MCF 10A (cell line): Measurements from ENCODE around the gene ADD3. TPM values are rescaled to one million over a fixed set of nuclear protein-coding genes. Genes with fewer than 3 reads are reported as not detected.

Experiments used
- BruUV-seq: library from RNA; stranded (reverse); fragments of 400-500 nt; replicated peaks from 2 replicates; lab custom pipeline; 2021; lab: Mats Ljungman, UMichigan
- CTCF ChIA-PET: fragments of 300-600 bp; sonication (Branson Sonifier 250); formaldehyde crosslinking; extraction: SDS; loops from one replicate; lab custom pipeline; 2021; ENCODE audit warnings: antibody characterized with exemption, inconsistent platforms; lab: Yijun Ruan, JAX
- POLR2A ChIA-PET: fragments of 300-600, 350-650 bp; sonication (Branson Sonifier 250); formaldehyde crosslinking; extraction: SDS; loops from one replicate; lab custom pipeline; 2020; ENCODE audit warnings: antibody characterized with exemption, inconsistent platforms; lab: Yijun Ruan, JAX
- DNase-seq: peaks from one replicate; pipeline ENCODE4 v3.0.0-alpha.2; 2018; ENCODE audit not compliant: unreplicated experiment
- H3K27ac Mint-ChIP-seq: one replicate; pipeline ENCODE4 v1.8.0; 2022; ENCODE audit warnings: mild to moderate bottlenecking, low read depth, mixed read lengths; ENCODE audit not compliant: unreplicated experiment
- H3K27me3 Mint-ChIP-seq: one replicate; pipeline ENCODE4 v1.8.0; 2022; ENCODE audit warnings: mixed read lengths; ENCODE audit not compliant: insufficient read depth, unreplicated experiment
- H3K36me3 Mint-ChIP-seq: one replicate; pipeline ENCODE4 v1.8.0; 2022; ENCODE audit warnings: mild to moderate bottlenecking, moderate library complexity, mixed read lengths; ENCODE audit not compliant: insufficient read depth, unreplicated experiment
- H3K4me1 Mint-ChIP-seq: one replicate; pipeline ENCODE4 v1.8.0; 2022; ENCODE audit warnings: mixed read lengths; ENCODE audit not compliant: insufficient read depth, unreplicated experiment
- H3K4me3 Mint-ChIP-seq: one replicate; pipeline ENCODE4 v1.8.0; 2022; ENCODE audit warnings: mild to moderate bottlenecking, moderate library complexity, mixed read lengths; ENCODE audit not compliant: unreplicated experiment
- H3K9me3 Mint-ChIP-seq: one replicate; pipeline ENCODE4 v1.8.0; 2022; ENCODE audit warnings: mixed read lengths; ENCODE audit not compliant: unreplicated experiment
- intact Hi-C: fragments of 100-400 bp; cut with micrococcal nuclease; formaldehyde crosslinking; loops from 2 replicates; pipeline ENCODE4 v1.14.1; 2022
- total RNA-seq: library from RNA; stranded (reverse); gene quantifications from 2 replicates; pipeline ENCODE4 v1.2.3, GENCODE V29; 2022
- TF ChIP-seq, protein P1 (sequence below): fragments of 200-600 bp; IDR thresholded peaks from one replicate; pipeline ENCODE4 v1.8.0; 2022; ENCODE audit warnings: antibody characterized with exemption, mild to moderate bottlenecking; ENCODE audit not compliant: unreplicated experiment

ADD3 gene
- total RNA-seq, 1 experiment from 2014 or later = 14.5 TPM

DNA sequence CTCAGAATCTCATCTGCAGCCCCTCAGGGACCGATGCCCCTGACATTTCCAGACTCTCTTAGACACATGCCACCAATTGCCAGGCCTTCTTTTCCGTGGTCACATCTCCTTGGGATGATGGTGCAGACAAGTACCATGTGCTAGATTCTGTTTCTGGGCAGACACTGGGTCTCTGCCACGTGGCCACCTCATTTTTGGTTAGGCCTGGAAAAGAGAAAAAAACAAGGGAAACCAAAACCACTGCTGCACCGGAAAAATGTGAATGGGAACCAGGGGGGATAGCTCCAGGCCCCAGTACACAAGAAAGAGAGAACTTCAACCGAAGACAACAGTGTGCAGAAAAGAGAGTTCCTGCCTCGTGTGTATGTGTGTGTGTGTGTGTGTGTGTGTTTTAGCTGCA, 176.6 kb downstream of the ADD3 start:
- peaks cover 7% of the 10 kb centered on the region for H3K4me1 Mint-ChIP-seq
- no peaks in the 10 kb centered on the region for H3K27me3 Mint-ChIP-seq
- no TSS peak for BruUV-seq
- peaks cover 6% of the 10 kb centered on the region for H3K36me3 Mint-ChIP-seq
- H3K4me3 Mint-ChIP-seq = no peak overlapping the region
- H3K27ac Mint-ChIP-seq = no peak overlapping the region
- TF ChIP-seq, protein P1, sequence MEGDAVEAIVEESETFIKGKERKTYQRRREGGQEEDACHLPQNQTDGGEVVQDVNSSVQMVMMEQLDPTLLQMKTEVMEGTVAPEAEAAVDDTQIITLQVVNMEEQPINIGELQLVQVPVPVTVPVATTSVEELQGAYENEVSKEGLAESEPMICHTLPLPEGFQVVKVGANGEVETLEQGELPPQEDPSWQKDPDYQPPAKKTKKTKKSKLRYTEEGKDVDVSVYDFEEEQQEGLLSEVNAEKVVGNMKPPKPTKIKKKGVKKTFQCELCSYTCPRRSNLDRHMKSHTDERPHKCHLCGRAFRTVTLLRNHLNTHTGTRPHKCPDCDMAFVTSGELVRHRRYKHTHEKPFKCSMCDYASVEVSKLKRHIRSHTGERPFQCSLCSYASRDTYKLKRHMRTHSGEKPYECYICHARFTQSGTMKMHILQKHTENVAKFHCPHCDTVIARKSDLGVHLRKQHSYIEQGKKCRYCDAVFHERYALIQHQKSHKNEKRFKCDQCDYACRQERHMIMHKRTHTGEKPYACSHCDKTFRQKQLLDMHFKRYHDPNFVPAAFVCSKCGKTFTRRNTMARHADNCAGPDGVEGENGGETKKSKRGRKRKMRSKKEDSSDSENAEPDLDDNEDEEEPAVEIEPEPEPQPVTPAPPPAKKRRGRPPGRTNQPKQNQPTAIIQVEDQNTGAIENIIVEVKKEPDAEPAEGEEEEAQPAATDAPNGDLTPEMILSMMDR = no peak
- DNase-seq = no peak
- POLR2A ChIA-PET = no interaction called here
- CTCF ChIA-PET = no interaction called here
- intact Hi-C loops = no loop called here
- no peaks in the 10 kb centered on the region for H3K9me3 Mint-ChIP-seq

Other genes with a start within 250 kb of the ADD3 start
- gene XPNPEP1, start 84.5 kb upstream of the ADD3 start, total RNA-seq = 51.6 and 52.1 TPM in 2 replicates
- gene MXI1, start 199.6 kb downstream of the ADD3 start, total RNA-seq = 16.9 and 19.5 TPM in 2 replicates